GM23338 (cell line): ENCODE measurements around the gene KRT84. TPM values are rescaled to one million over a fixed set of nuclear protein-coding genes. Genes with fewer than 3 reads are reported as not detected.

Source experiments
- ATAC-seq: fragments of 200-7000 bp; cut with Tn5 transposase; 3 replicates; pipeline ENCODE4 v1.9.1; 2020
- DNase-seq: peaks from one replicate; pipeline ENCODE4 v3.0.0-alpha.2; 2015; ENCODE audit warnings: low spot score
- H2AFZ ChIP-seq: fragments of 200-600 bp; sonication (generic); 2 replicates; pipeline ENCODE4 v1.8.0; 2016; ENCODE audit warnings: antibody characterized with exemption, mild to moderate bottlenecking, moderate library complexity
- H3F3A ChIP-seq: fragments of 200-600 bp; sonication (generic); replicated peaks from 2 replicates; pipeline ENCODE4 v1.8.0; 2017; ENCODE audit warnings: antibody characterized with exemption, mixed run types, low read depth
- H3K27ac ChIP-seq: fragments of 200-600 bp; sonication (generic); 2 replicates; pipeline ENCODE4 v1.6.1; 2016; ENCODE audit warnings: low read depth
- H3K27me3 ChIP-seq: fragments of 200-600 bp; sonication (generic); 2 replicates; pipeline ENCODE4 v1.8.0; 2016; ENCODE audit warnings: mild to moderate bottlenecking, mixed run types, moderate library complexity; ENCODE audit not compliant: insufficient read depth
- H3K36me3 ChIP-seq: fragments of 200-600 bp; sonication (generic); 2 replicates; pipeline ENCODE4 v1.8.0; 2016; ENCODE audit warnings: mild to moderate bottlenecking; ENCODE audit not compliant: insufficient read depth
- H3K4me1 ChIP-seq: fragments of 200-600 bp; sonication (generic); 2 replicates; pipeline ENCODE4 v1.8.0; 2016; ENCODE audit warnings: mild to moderate bottlenecking, moderate library complexity; ENCODE audit not compliant: insufficient read depth
- H3K4me2 ChIP-seq: fragments of 200-600 bp; sonication (generic); 2 replicates; pipeline ENCODE4 v1.7.1; 2017; ENCODE audit warnings: mixed run types
- H3K4me3 ChIP-seq: fragments of 200-600 bp; sonication (generic); 2 replicates; pipeline ENCODE4 v1.6.1; 2016; ENCODE audit warnings: mixed run types
- H3K79me2 ChIP-seq: fragments of 200-600 bp; sonication (generic); replicated peaks from 2 replicates; pipeline ENCODE4 v1.8.0; 2017; ENCODE audit warnings: mild to moderate bottlenecking; ENCODE audit not compliant: insufficient read depth
- H3K9me2 ChIP-seq: fragments of 200-600 bp; sonication (generic); 2 replicates; pipeline ENCODE4 v1.8.0; 2017; ENCODE audit not compliant: insufficient read depth
- H4K20me1 ChIP-seq: fragments of 200-600 bp; sonication (generic); replicated peaks from 2 replicates; pipeline ENCODE4 v1.8.0; 2017; ENCODE audit warnings: mild to moderate bottlenecking; ENCODE audit not compliant: insufficient read depth
- H3K27ac Mint-ChIP-seq: 2 replicates; pipeline ENCODE4 v1.8.0; 2020; ENCODE audit warnings: inconsistent platforms, mild to moderate bottlenecking, moderate library complexity, mixed read lengths
- H3K27me3 Mint-ChIP-seq: 3 replicates; pipeline ENCODE4 v1.8.0; 2022; ENCODE audit warnings: low read depth, mild to moderate bottlenecking, moderate library complexity, mixed read lengths, inconsistent platforms; ENCODE audit not compliant: insufficient read depth, poor library complexity
- H3K36me3 Mint-ChIP-seq: 3 replicates; pipeline ENCODE4 v1.8.0; 2021; ENCODE audit warnings: low read depth, mild to moderate bottlenecking, inconsistent platforms, moderate library complexity, mixed read lengths
- H3K4me1 Mint-ChIP-seq: 3 replicates; pipeline ENCODE4 v1.8.0; 2020; ENCODE audit warnings: mild to moderate bottlenecking, inconsistent platforms, mixed read lengths
- H3K4me3 Mint-ChIP-seq: 3 replicates; pipeline ENCODE4 v1.8.0; 2021; ENCODE audit warnings: moderate library complexity, mild to moderate bottlenecking, inconsistent platforms, mixed read lengths
- H3K9me3 Mint-ChIP-seq: 3 replicates; pipeline ENCODE4 v1.8.0; 2020; ENCODE audit warnings: moderate library complexity, mild to moderate bottlenecking, inconsistent platforms, mixed read lengths
- CTCF ChIP-seq, 2 experiments: fragments of 200-600 bp in 1 of 2; sonication (generic) in 1 of 2; conservative IDR thresholded peaks; 2 replicates each; pipeline versions ENCODE4 v1.5.1 to v1.6.1; 2016 to 2017; ENCODE audit warnings: antibody characterized with exemption in 2 of 2, low read depth in 2 of 2, mild to moderate bottlenecking in 2 of 2, moderate library complexity in 1 of 2
- EZH2 ChIP-seq: fragments of 200-600 bp; sonication (generic); IDR thresholded peaks from one replicate; pipeline ENCODE4 v1.8.0; 2017; ENCODE audit warnings: antibody characterized with exemption, mild to moderate bottlenecking, low read depth; ENCODE audit not compliant: unreplicated experiment
- NANOG ChIP-seq: IDR thresholded peaks from 2 replicates; pipeline ENCODE4 v1.6.1; 2016; ENCODE audit warnings: antibody characterized with exemption, borderline replicate concordance
- POLR2AphosphoS5 ChIP-seq: IDR thresholded peaks from 2 replicates; pipeline ENCODE4 v1.6.1; 2016; ENCODE audit warnings: antibody characterized with exemption, low read depth
- REST ChIP-seq: IDR thresholded peaks from one replicate; pipeline ENCODE4 v1.6.1; 2018; ENCODE audit warnings: antibody characterized with exemption; ENCODE audit not compliant: unreplicated experiment
- STAT1 ChIP-seq: IDR thresholded peaks from one replicate; pipeline ENCODE4 v1.6.1; 2016; ENCODE audit warnings: antibody characterized with exemption; ENCODE audit not compliant: unreplicated experiment
- ZNF114 ChIP-seq: fragments of 250-450 bp; sonication (Bioruptor Pico); IDR thresholded peaks from 2 replicates; pipeline ENCODE4 v1.5.0; 2020; ENCODE audit warnings: mild to moderate bottlenecking, moderate library complexity
- ZNF331 ChIP-seq: fragments of 250-450 bp; sonication (Bioruptor Pico); IDR thresholded peaks from 2 replicates; pipeline ENCODE4 v1.5.0; 2020; ENCODE audit warnings: low read depth, mild to moderate bottlenecking, moderate library complexity
- ZNF462 ChIP-seq: fragments of 250-450 bp; sonication (Bioruptor Pico); IDR thresholded peaks from 2 replicates; pipeline ENCODE4 v1.5.0; 2020; ENCODE audit warnings: mild to moderate bottlenecking, moderate library complexity
- polyA plus RNA-seq: library from polyadenylated mRNA; unstranded; fragments of >200 nt; fragmentation: Nextera tagmentation; extraction: Ambion mirVana; gene quantifications from 2 replicates; pipeline ENCODE4 v1.2.1, GENCODE V29; 2016
- total RNA-seq: library from RNA; depleted of rRNA; stranded (reverse); fragments of >200 nt; shearing (Covaris generic); gene quantifications from 2 replicates; pipeline ENCODE4 v1.2.3, GENCODE V29; 2014

KRT84 gene
- total and polyA plus RNA-seq, 2 experiments from 2014 or later = not detected

GRCh38 chr12:52331039-52331438, 54.4 kb downstream of the KRT84 start (continued):
- TF ChIP-seq REST (no peak), POLR2AphosphoS5 (no peak), ZNF462 (CRISPR knock-in tag) (no peak), ZNF331 (CRISPR knock-in tag) (no peak), EZH2 (no peak)

GRCh38 chr12:52327830-52328500, 57.5 kb downstream of the KRT84 start:
- no peak overlapping the region for H3K4me2 ChIP-seq
- no peak overlapping the region for H3K4me3 Mint-ChIP-seq
- TF ChIP-seq REST (no peak), POLR2AphosphoS5 (no peak), ZNF331 (CRISPR knock-in tag) (no peak), STAT1 (no peak), NANOG (no peak), CTCF (conservative IDR thresholded peaks at IDR 0.05; ENCODE audit: low read depth in 2 of 2) (no peak), ZNF114 (CRISPR knock-in tag) (no peak)

More at GRCh38 chr12:52327830-52328500, 57.5 kb downstream of the KRT84 start:
- no peaks in the 10 kb centered on the region for H3K36me3 ChIP-seq
- H3K4me1 ChIP-seq = no peaks in the 10 kb centered on the region
- Mint-ChIP-seq H3K4me1 (peaks cover 7% of the 10 kb centered on the region; the same call in 2 of the 3 replicates), H3K9me3 (no peaks in the 10 kb centered on the region), H3K27ac (no peak overlapping the region), H3K27me3 (peaks cover 5% of the 10 kb centered on the region), H3K36me3 (no peaks in the 10 kb centered on the region)
- ATAC-seq (no peak), DNase-seq (no peak)
- H3F3A ChIP-seq = no peaks in the 10 kb centered on the region
- no peaks in the 10 kb centered on the region for H3K9me2 ChIP-seq
- no peaks in the 10 kb centered on the region for H3K79me2 ChIP-seq
- H3K4me3 ChIP-seq = no peak overlapping the region
- no peaks in the 10 kb centered on the region for H4K20me1 ChIP-seq
- H2AFZ ChIP-seq = no peak overlapping the region
- H3K27me3 ChIP-seq = no peaks in the 10 kb centered on the region
- H3K27ac ChIP-seq = no peak overlapping the region
